Astrocyte (in vitro differentiated cells and primary cell): Measurements from ENCODE around the gene JAG2. TPM values are rescaled to one million over a fixed set of nuclear protein-coding genes. Genes with fewer than 3 reads are reported as not detected.

ENCODE experiments used
- DNase-seq: peaks from one replicate; pipeline ENCODE4 v3.0.0-alpha.2; 2010; ENCODE audit warnings: low read depth
- FAIRE-seq: peaks from 2 replicates; lab custom pipeline; 2011; peaks lifted over from hg19 to GRCh38; lab: Jason Lieb, UNC
- H2AFZ ChIP-seq: 2 replicates; pipeline ENCODE4 v1.6.0; 2012; ENCODE audit warnings: low read depth, low read length, inconsistent platforms
- H3K27ac ChIP-seq: 2 replicates; pipeline ENCODE4 v1.5.1; 2011; ENCODE audit warnings: low read depth, low read length, inconsistent platforms
- H3K27me3 ChIP-seq: 2 replicates; pipeline ENCODE4 v1.6.0; 2011; ENCODE audit warnings: low read length, inconsistent platforms; ENCODE audit not compliant: insufficient read depth
- H3K36me3 ChIP-seq: 2 replicates; pipeline ENCODE4 v1.5.1; 2011; ENCODE audit warnings: low read length, inconsistent platforms; ENCODE audit not compliant: insufficient read depth
- H3K4me1 ChIP-seq: 2 replicates; pipeline ENCODE4 v1.5.1; 2011; ENCODE audit warnings: low read length, inconsistent platforms; ENCODE audit not compliant: insufficient read depth
- H3K4me2 ChIP-seq: 2 replicates; pipeline ENCODE4 v1.6.0; 2012; ENCODE audit warnings: low read length, inconsistent platforms
- H3K4me3 ChIP-seq: 2 replicates; pipeline ENCODE4 v1.5.1; 2011; ENCODE audit warnings: low read depth, mild to moderate bottlenecking, low read length, inconsistent platforms; ENCODE audit not compliant: insufficient read depth
- H3K79me2 ChIP-seq: 2 replicates; pipeline ENCODE4 v1.6.0; 2012; ENCODE audit warnings: mild to moderate bottlenecking, low read length, inconsistent platforms; ENCODE audit not compliant: insufficient read depth
- H3K9ac ChIP-seq: 2 replicates; pipeline ENCODE4 v1.6.0; 2012; ENCODE audit warnings: mild to moderate bottlenecking, low read length, inconsistent platforms
- H3K9me3 ChIP-seq: 2 replicates; pipeline ENCODE4 v1.5.1; 2012; ENCODE audit warnings: low read depth, mild to moderate bottlenecking, low read length, inconsistent platforms; ENCODE audit not compliant: insufficient read depth
- H4K20me1 ChIP-seq: 2 replicates; pipeline ENCODE4 v1.6.0; 2012; ENCODE audit warnings: low read length, inconsistent platforms; ENCODE audit not compliant: insufficient read depth
- H3K27ac Mint-ChIP-seq: one replicate; pipeline ENCODE4 v1.8.0; 2021; ENCODE audit warnings: mild to moderate bottlenecking, mixed read lengths; ENCODE audit not compliant: unreplicated experiment
- H3K27me3 Mint-ChIP-seq: one replicate; pipeline ENCODE4 v1.8.0; 2021; ENCODE audit warnings: low read depth, mixed read lengths; ENCODE audit not compliant: unreplicated experiment
- H3K36me3 Mint-ChIP-seq: one replicate; pipeline ENCODE4 v1.8.0; 2021; ENCODE audit warnings: low read depth, mixed read lengths; ENCODE audit not compliant: unreplicated experiment
- H3K4me1 Mint-ChIP-seq: one replicate; pipeline ENCODE4 v1.8.0; 2021; ENCODE audit warnings: low read depth, mixed read lengths; ENCODE audit not compliant: unreplicated experiment
- H3K4me3 Mint-ChIP-seq: one replicate; pipeline ENCODE4 v1.8.0; 2021; ENCODE audit warnings: mild to moderate bottlenecking, moderate library complexity, mixed read lengths; ENCODE audit not compliant: unreplicated experiment
- H3K9me3 Mint-ChIP-seq: one replicate; pipeline ENCODE4 v1.8.0; 2021; ENCODE audit warnings: mild to moderate bottlenecking, mixed read lengths; ENCODE audit not compliant: unreplicated experiment
- EZH2 ChIP-seq: IDR thresholded peaks from 2 replicates; pipeline ENCODE4 v1.6.1; 2012; ENCODE audit warnings: mild to moderate bottlenecking, low read length, inconsistent platforms; ENCODE audit not compliant: insufficient read depth
- total RNA-seq: library from RNA; stranded (reverse); gene quantifications from 2 replicates; pipeline ENCODE4 v1.2.1, GENCODE V29; 2021
- TF ChIP-seq, protein P1 (sequence below): IDR thresholded peaks from 2 replicates; pipeline ENCODE4 v1.5.1; 2011; ENCODE audit warnings: low read depth, mild to moderate bottlenecking, inconsistent platforms, low read length, moderate library complexity; ENCODE audit not compliant: insufficient read depth

Gene JAG2
- total RNA-seq, 1 donor from 2014 or later, result 6.6 TPM

DNA sequence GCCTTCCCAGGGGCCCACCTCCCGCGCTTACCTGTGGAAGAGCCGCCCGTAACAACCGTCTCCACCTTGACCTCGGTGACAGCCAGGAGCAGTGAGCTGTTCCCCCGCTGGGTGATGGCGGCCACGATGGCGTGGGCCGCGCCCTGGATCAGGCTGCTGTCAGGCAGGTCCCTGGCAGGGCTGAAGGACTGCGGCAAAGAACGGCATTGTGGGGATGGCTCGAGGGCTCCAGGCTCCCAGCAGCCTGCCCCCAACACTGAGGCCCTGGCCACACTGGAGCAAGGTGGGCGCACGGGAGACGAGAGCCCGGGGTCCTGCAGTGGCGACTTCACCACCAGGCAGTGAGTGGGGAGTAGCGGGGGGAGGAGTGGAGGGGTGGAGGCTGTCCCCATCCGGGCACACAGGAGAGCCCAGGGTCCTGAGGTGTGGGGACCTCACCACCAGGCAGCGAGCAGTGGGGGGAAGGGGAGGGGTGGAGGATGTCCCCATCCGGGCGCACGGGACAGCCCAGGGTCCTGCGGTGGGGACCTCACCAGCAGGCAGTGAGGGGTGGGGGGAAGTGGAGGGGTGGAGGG is 25.0 kb downstream of the JAG2 start:
- peaks cover 5% of the 10 kb centered on the region for H3K9me3 Mint-ChIP-seq
- no peak for FAIRE-seq
- H3K27me3 ChIP-seq, result no peaks in the 10 kb centered on the region

DNA sequence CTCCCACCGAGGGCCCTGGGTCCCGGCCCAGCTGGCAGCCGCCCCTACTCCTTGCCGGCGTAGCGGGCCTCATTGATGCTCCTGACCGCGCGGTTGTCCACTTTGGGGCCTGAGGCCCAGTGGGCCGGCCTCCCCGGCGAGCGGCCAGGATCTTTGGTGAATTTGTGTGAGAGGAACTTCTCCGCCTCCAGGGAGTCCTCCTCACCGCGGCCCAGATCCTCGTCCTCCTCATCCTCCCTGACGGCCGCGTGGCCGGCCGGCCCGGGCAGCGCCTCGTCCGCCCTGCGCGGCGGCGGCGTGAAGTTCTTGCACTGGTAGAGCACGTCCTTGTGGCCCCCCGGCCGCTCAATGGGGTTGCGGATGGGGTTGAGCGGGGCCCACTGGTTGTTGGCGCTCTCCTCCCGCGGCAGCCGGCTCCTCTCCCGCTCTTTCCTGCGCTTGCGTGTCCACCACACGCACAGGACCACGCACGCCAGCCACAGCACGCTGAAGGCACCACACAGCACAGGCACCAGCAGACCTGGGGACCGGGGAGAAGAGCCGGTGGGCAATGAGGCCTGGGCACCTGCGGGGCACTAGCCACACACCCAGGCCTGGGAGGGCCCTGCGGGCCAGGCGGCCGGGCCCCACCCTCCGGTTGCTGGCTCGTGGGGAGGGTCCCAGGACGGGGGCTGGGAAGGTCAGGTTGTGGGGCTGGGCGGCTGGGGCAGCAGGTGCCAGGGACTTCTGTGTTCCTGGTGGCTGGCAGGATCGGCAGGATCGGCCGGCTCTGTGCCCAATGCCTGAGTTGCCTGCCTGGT is 25.7 kb downstream of the JAG2 start:
- Histone ChIP-seq H3K27ac (no peak overlapping the region), H3K4me2 (no peak overlapping the region), H3K4me3 (no peak overlapping the region), H3K4me1 (no peaks in the 10 kb centered on the region), H3K36me3 (no peaks in the 10 kb centered on the region), H3K27me3 (no peaks in the 10 kb centered on the region), H3K9ac (no peak overlapping the region), H3K79me2 (no peaks in the 10 kb centered on the region), H2AFZ (no peak overlapping the region), H4K20me1 (no peaks in the 10 kb centered on the region), H3K9me3 (peaks cover 12% of the 10 kb centered on the region)
- Mint-ChIP-seq H3K27me3 (peaks cover 2% of the 10 kb centered on the region), H3K9me3 (peaks cover 5% of the 10 kb centered on the region), H3K4me1 (no peaks in the 10 kb centered on the region), H3K27ac (no peak overlapping the region), H3K4me3 (no peak overlapping the region), H3K36me3 (peaks cover 11% of the 10 kb centered on the region)
- no peak for DNase-seq
- no peak for FAIRE-seq
- TF ChIP-seq, protein P1, sequence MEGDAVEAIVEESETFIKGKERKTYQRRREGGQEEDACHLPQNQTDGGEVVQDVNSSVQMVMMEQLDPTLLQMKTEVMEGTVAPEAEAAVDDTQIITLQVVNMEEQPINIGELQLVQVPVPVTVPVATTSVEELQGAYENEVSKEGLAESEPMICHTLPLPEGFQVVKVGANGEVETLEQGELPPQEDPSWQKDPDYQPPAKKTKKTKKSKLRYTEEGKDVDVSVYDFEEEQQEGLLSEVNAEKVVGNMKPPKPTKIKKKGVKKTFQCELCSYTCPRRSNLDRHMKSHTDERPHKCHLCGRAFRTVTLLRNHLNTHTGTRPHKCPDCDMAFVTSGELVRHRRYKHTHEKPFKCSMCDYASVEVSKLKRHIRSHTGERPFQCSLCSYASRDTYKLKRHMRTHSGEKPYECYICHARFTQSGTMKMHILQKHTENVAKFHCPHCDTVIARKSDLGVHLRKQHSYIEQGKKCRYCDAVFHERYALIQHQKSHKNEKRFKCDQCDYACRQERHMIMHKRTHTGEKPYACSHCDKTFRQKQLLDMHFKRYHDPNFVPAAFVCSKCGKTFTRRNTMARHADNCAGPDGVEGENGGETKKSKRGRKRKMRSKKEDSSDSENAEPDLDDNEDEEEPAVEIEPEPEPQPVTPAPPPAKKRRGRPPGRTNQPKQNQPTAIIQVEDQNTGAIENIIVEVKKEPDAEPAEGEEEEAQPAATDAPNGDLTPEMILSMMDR, result no peak
- TF ChIP-seq EZH2, result no peak

More for the DNA sequence above, 25.0 kb downstream of the JAG2 start:
- H2AFZ ChIP-seq, result no peak overlapping the region
- peaks cover 2% of the 10 kb centered on the region for H3K27me3 Mint-ChIP-seq
- H3K27ac Mint-ChIP-seq, result no peak overlapping the region
- no peaks in the 10 kb centered on the region for H3K79me2 ChIP-seq
- H3K27ac ChIP-seq, result no peak overlapping the region
- H3K9ac ChIP-seq, result no peak overlapping the region
- TF ChIP-seq, protein P1, result no peak
- no peak for TF ChIP-seq EZH2
- no peak overlapping the region for H3K4me2 ChIP-seq
- no peaks in the 10 kb centered on the region for H3K4me1 ChIP-seq
- H3K4me3 Mint-ChIP-seq, result no peak overlapping the region
- no peak overlapping the region for H3K4me3 ChIP-seq
- no peaks in the 10 kb centered on the region for H3K4me1 Mint-ChIP-seq
- no peaks in the 10 kb centered on the region for H4K20me1 ChIP-seq
- H3K36me3 Mint-ChIP-seq, result peaks cover 11% of the 10 kb centered on the region
- peaks cover 12% of the 10 kb centered on the region for H3K9me3 ChIP-seq
- no peak for DNase-seq
- no peaks in the 10 kb centered on the region for H3K36me3 ChIP-seq
